ENCODE measurements around the gene DDX42.

The DDX42 gene

GRCh38 chr17:63772801-63773271, 1.1 kb upstream of the DDX42 start:
- H2AFZ ChIP-seq (ENCODE audit: low read depth) = peak overlapping the region; percentile 43
- H3K36me3 ChIP-seq (ENCODE audit: insufficient read depth) = no peaks in the 10 kb centered on the region
- no peaks in the 10 kb centered on the region for H3K27me3 ChIP-seq (ENCODE audit: insufficient read depth, low read depth)
- peaks cover 92% of the 10 kb centered on the region for H3K79me2 ChIP-seq (ENCODE audit: insufficient read depth, low read depth)
- H4K20me1 ChIP-seq (ENCODE audit: insufficient read depth) = peaks cover 4% of the 10 kb centered on the region; the same call in 1 of the 2 replicates
- peak overlapping the region; percentile 39 for H3K4me2 ChIP-seq
- TF ChIP-seq, protein P1, sequence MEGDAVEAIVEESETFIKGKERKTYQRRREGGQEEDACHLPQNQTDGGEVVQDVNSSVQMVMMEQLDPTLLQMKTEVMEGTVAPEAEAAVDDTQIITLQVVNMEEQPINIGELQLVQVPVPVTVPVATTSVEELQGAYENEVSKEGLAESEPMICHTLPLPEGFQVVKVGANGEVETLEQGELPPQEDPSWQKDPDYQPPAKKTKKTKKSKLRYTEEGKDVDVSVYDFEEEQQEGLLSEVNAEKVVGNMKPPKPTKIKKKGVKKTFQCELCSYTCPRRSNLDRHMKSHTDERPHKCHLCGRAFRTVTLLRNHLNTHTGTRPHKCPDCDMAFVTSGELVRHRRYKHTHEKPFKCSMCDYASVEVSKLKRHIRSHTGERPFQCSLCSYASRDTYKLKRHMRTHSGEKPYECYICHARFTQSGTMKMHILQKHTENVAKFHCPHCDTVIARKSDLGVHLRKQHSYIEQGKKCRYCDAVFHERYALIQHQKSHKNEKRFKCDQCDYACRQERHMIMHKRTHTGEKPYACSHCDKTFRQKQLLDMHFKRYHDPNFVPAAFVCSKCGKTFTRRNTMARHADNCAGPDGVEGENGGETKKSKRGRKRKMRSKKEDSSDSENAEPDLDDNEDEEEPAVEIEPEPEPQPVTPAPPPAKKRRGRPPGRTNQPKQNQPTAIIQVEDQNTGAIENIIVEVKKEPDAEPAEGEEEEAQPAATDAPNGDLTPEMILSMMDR (conservative IDR thresholded peaks at IDR 0.05; ENCODE audit: low read depth, low read length) = no peak
- H3K27ac ChIP-seq = peak overlapping the region; percentile 92
- peak overlapping the region; percentile 88 for H3K9ac ChIP-seq
- H3K4me1 ChIP-seq (ENCODE audit: low read depth, poor library complexity, severe bottlenecking) = peaks cover 25% of the 10 kb centered on the region
- H3K4me3 ChIP-seq (IDR thresholded peaks at IDR 0.05; ENCODE audit: insufficient read depth, low read depth, low read length) = peak overlapping the region; percentile 65

GRCh38 chr17:63773272-63774140, 464 bp upstream of the DDX42 start, which contains the start of gene CCDC47:
TSS of gene CCDC47 (minus strand) at chr17:63773597. CDS start at chr17:63766175, 7,422 bp downstream.
- TF ChIP-seq, protein P1 (conservative IDR thresholded peaks at IDR 0.05; ENCODE audit: low read depth, low read length) = no peak
- H3K4me1 ChIP-seq (ENCODE audit: low read depth, poor library complexity, severe bottlenecking) = peaks cover 25% of the 10 kb centered on the region
- H3K9ac ChIP-seq = peak within 1 kb of the TSS; percentile 88
- H3K79me2 ChIP-seq (ENCODE audit: insufficient read depth, low read depth) = peaks cover 92% of the 10 kb centered on the region
- peak within 1 kb of the TSS; percentile 92 for H3K27ac ChIP-seq
- no peaks in the 10 kb centered on the region for H3K27me3 ChIP-seq (ENCODE audit: insufficient read depth, low read depth)
- no peaks in the 10 kb centered on the region; the same call in 1 of the 2 replicates for H4K20me1 ChIP-seq (ENCODE audit: insufficient read depth)
- peak within 1 kb of the TSS; percentile 86 for H3K4me2 ChIP-seq
- no peaks in the 10 kb centered on the region for H3K36me3 ChIP-seq (ENCODE audit: insufficient read depth)
- peak within 1 kb of the TSS; percentile 43 for H2AFZ ChIP-seq (ENCODE audit: low read depth)
- H3K4me3 ChIP-seq (IDR thresholded peaks at IDR 0.05; ENCODE audit: insufficient read depth, low read depth, low read length) = peak within 1 kb of the TSS; percentile 65

DNA sequence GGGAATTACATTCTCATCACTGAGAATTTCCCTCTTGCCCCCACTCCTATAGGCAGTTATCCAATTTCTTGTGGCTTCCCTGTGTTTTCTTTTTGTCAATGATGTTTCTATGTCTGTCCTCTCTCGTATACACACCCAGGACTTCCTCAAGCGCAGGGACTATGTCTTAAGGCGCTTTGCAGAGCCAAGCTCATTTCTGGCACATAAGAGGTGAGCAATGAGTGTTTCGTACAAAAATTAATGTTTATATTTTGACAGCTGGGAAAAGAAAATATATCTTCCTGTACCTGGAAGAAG, 947 bp downstream of the DDX42 start:
- peaks cover 36% of the 10 kb centered on the region for H3K4me1 ChIP-seq (ENCODE audit: low read depth, poor library complexity, severe bottlenecking)
- H3K36me3 ChIP-seq (ENCODE audit: insufficient read depth) = no peaks in the 10 kb centered on the region
- H3K9ac ChIP-seq = peak overlapping the region; percentile 88; the same call in 1 of the 2 replicates
- peaks cover 7% of the 10 kb centered on the region; the same call in 1 of the 2 replicates for H4K20me1 ChIP-seq (ENCODE audit: insufficient read depth)
- peak overlapping the region; percentile 92; the same call in 1 of the 2 replicates for H3K27ac ChIP-seq
- H3K27me3 ChIP-seq (ENCODE audit: insufficient read depth, low read depth) = no peaks in the 10 kb centered on the region
- TF ChIP-seq, protein P1 (conservative IDR thresholded peaks at IDR 0.05; ENCODE audit: low read depth, low read length) = no peak
- no peak overlapping the region for H3K4me3 ChIP-seq (IDR thresholded peaks at IDR 0.05; ENCODE audit: insufficient read depth, low read depth, low read length)
- peaks cover 92% of the 10 kb centered on the region for H3K79me2 ChIP-seq (ENCODE audit: insufficient read depth, low read depth)
- peak overlapping the region; percentile 86 for H3K4me2 ChIP-seq
- H2AFZ ChIP-seq (ENCODE audit: low read depth) = no peak overlapping the region

GRCh38 chr17:63775420-63775819, 1.4 kb downstream of the DDX42 start:
- Histone ChIP-seq H3K4me1 (ENCODE audit: low read depth, poor library complexity, severe bottlenecking) (peaks cover 37% of the 10 kb centered on the region), H3K36me3 (ENCODE audit: insufficient read depth) (no peaks in the 10 kb centered on the region), H4K20me1 (ENCODE audit: insufficient read depth) (peaks cover 7% of the 10 kb centered on the region; the same call in 1 of the 2 replicates), H2AFZ (ENCODE audit: low read depth) (no peak overlapping the region), H3K79me2 (ENCODE audit: insufficient read depth, low read depth) (peaks cover 92% of the 10 kb centered on the region), H3K9ac (peak overlapping the region; percentile 88; the same call in 1 of the 2 replicates), H3K27ac (peak overlapping the region; percentile 92; the same call in 1 of the 2 replicates), H3K4me3 (IDR thresholded peaks at IDR 0.05; ENCODE audit: insufficient read depth, low read depth, low read length) (no peak overlapping the region), H3K27me3 (ENCODE audit: insufficient read depth, low read depth) (no peaks in the 10 kb centered on the region), H3K4me2 (peak overlapping the region; percentile 86)
- TF ChIP-seq, protein P1 (conservative IDR thresholded peaks at IDR 0.05; ENCODE audit: low read depth, low read length) = no peak
